Spleen (tissue), 7 donors: Measurements from ENCODE around the gene LNX2.

Experiments
- POLR2A ChIP-seq, 3 donors: fragments of 450-650 bp; IDR thresholded peaks; one replicate each; pipeline ENCODE4 v1.5.1; 2017; ENCODE audit warnings: antibody characterized with exemption in 3 of 3, mild to moderate bottlenecking in 1 of 3
- POLR2AphosphoS5 ChIP-seq, 3 donors: sonication (generic); formaldehyde crosslinking; IDR thresholded peaks; one replicate each; pipeline ENCODE4 v1.5.1; 2017; ENCODE audit warnings: antibody characterized with exemption in 3 of 3
- TF ChIP-seq, protein P1 (sequence below), 11 experiments: fragments of 200-600 bp in 7 of 11; fragments of 450-650 bp in 4 of 11; sonication (generic) in 4 of 11; IDR thresholded peaks in 8 of 11; conservative IDR thresholded peaks in 3 of 11; 1 replicate in 7 of 11; 2 replicates in 4 of 11; pipeline versions ENCODE4 v1.4.0 to v1.8.0; 2016 to 2021; ENCODE audit warnings: antibody characterized with exemption in 11 of 11, inconsistent platforms in 4 of 11, mild to moderate bottlenecking in 1 of 11
- donor health status: DM: no; HTN: no; CAD: no; lungs with moderate emphysema.
- donor health status: DM: no; HTN: no; CAD: no.
- donor health status: DM: no; HTN: no; CAD: no.

DNA sequence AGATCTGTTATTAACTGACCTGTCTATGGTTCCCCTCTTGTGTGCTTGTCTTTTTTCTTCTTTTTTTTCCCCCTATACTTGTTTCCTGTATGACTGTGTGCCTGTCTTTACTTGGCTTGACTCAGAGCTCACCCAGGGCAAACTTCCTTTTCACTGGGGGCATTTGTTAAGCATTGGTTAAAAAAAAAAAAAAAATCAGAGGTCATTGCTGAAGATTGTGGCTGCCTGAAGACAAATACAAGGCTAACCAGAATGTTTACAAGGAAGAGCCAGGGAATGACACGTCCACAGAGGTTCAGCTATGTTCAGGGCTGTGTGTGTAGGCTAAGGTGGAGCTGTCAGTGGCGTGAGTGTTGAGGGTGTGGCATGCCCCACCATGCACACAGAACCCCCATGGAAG lies 47.1 kb downstream of the LNX2 start:
- TF ChIP-seq, protein P1, sequence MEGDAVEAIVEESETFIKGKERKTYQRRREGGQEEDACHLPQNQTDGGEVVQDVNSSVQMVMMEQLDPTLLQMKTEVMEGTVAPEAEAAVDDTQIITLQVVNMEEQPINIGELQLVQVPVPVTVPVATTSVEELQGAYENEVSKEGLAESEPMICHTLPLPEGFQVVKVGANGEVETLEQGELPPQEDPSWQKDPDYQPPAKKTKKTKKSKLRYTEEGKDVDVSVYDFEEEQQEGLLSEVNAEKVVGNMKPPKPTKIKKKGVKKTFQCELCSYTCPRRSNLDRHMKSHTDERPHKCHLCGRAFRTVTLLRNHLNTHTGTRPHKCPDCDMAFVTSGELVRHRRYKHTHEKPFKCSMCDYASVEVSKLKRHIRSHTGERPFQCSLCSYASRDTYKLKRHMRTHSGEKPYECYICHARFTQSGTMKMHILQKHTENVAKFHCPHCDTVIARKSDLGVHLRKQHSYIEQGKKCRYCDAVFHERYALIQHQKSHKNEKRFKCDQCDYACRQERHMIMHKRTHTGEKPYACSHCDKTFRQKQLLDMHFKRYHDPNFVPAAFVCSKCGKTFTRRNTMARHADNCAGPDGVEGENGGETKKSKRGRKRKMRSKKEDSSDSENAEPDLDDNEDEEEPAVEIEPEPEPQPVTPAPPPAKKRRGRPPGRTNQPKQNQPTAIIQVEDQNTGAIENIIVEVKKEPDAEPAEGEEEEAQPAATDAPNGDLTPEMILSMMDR (IDR thresholded peaks at IDR 0.05 in 8 of 11, conservative IDR thresholded peaks at IDR 0.05 in 3 of 11) = no peak
- no peak for TF ChIP-seq POLR2A (IDR thresholded peaks at IDR 0.05)
- no peak for TF ChIP-seq POLR2AphosphoS5 (IDR thresholded peaks at IDR 0.05)
